ENCODE measurements around the gene PYGO2.

The PYGO2 gene

DNA sequence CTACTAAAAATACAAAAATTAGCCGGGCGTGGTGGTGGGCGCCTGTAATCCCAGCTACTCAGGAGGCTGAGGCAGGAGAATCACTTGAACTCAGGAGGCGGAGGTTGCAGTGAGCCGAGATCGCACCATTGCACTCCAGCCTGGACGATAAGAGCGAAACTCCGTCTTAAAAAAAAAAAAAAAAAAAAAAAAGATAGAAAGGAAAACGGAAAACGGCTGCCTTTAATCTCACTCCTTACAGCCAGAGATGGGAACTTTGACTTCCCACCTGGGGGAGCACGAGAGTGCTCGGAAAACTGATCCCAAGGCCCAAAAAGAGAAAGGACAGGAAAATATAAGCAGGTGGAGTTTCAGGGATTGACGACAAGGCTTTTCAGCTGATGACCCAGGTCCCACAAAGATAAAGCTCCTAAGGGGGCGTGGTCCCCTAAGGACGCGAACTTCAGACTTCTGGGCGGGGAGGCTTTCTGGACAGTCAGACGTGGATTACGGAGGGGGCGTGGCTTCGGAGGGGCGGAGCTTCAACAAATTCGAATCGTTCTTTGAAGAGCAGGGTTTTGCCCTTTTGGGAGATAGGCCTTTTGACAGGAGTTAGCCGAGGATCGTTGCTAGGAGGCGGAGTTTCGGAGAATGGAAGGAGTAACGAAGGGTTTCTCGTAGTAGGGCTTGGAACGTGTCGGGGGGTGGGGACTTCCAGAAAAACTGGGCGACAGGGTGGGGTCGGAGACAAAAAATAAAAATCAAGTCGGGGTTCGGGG is 11.9 kb upstream of the PYGO2 start:
- no peak for TF ChIP-seq SNAI2 (CRISPR knock-in tag; IDR thresholded peaks at IDR 0.05)
- TF ChIP-seq ARNTL (CRISPR knock-in tag; IDR thresholded peaks at IDR 0.05; ENCODE audit: borderline replicate concordance, low read depth), result no peak
- TF ChIP-seq PPARA (CRISPR knock-in tag; IDR thresholded peaks at IDR 0.05; ENCODE audit: borderline replicate concordance), result no peak
- TF ChIP-seq TOX (CRISPR knock-in tag; IDR thresholded peaks at IDR 0.05; ENCODE audit: borderline replicate concordance), result no peak
- no peak for TF ChIP-seq ESRRG (CRISPR knock-in tag; IDR thresholded peaks at IDR 0.05)
- TF ChIP-seq, protein P1, sequence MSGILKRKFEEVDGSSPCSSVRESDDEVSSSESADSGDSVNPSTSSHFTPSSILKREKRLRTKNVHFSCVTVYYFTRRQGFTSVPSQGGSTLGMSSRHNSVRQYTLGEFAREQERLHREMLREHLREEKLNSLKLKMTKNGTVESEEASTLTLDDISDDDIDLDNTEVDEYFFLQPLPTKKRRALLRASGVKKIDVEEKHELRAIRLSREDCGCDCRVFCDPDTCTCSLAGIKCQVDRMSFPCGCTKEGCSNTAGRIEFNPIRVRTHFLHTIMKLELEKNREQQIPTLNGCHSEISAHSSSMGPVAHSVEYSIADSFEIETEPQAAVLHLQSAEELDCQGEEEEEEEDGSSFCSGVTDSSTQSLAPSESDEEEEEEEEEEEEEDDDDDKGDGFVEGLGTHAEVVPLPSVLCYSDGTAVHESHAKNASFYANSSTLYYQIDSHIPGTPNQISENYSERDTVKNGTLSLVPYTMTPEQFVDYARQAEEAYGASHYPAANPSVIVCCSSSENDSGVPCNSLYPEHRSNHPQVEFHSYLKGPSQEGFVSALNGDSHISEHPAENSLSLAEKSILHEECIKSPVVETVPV (CRISPR knock-in tag; IDR thresholded peaks at IDR 0.05), result no peak
- no peak for TF ChIP-seq ISL1 (CRISPR knock-in tag; IDR thresholded peaks at IDR 0.05)
- TF ChIP-seq, protein P2, sequence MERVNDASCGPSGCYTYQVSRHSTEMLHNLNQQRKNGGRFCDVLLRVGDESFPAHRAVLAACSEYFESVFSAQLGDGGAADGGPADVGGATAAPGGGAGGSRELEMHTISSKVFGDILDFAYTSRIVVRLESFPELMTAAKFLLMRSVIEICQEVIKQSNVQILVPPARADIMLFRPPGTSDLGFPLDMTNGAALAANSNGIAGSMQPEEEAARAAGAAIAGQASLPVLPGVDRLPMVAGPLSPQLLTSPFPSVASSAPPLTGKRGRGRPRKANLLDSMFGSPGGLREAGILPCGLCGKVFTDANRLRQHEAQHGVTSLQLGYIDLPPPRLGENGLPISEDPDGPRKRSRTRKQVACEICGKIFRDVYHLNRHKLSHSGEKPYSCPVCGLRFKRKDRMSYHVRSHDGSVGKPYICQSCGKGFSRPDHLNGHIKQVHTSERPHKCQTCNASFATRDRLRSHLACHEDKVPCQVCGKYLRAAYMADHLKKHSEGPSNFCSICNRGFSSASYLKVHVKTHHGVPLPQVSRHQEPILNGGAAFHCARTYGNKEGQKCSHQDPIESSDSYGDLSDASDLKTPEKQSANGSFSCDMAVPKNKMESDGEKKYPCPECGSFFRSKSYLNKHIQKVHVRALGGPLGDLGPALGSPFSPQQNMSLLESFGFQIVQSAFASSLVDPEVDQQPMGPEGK (CRISPR knock-in tag; IDR thresholded peaks at IDR 0.05; ENCODE audit: borderline replicate concordance), result no peak
- peak; percentile 25 for ATAC-seq

DNA sequence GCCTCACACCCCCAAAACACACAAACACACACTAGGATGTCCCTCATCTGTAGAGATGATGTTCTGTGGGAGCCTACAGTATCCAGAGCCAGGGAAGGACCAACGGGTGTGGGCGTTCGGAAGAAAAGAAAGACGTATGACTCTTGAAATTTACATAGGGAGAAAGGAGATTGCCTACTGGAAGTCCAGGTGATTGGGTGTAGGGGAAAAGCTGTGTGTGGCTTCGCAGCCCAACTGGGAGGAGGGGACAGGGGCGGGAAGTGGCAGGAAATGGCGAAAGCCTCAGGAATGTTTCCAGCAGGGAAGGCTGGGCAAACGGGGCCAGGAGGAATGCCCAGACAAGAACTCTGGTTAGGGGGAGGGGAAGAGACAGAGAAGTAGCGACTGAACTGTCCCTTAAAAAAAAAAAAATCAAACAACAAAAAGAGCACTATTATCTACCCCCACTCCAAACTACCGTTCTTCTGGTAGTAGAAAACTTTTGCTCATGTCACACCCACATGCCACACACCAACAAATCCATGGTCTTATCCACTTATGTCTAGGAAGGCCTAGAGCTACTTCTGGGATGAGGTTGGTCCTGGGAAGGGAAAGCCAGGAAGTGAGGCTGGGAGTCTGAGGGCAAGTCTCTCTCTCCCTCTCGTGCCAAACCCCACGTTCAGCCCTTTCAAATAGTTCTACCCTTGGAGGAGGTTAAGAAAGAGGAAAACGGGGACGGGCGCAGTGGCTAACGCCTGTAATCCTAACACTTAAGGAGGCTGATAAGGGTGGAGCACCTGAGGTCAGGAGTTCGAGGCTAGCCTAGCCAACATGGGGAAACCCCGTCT is 11.1 kb upstream of the PYGO2 start:
- peak; percentile 36 for ATAC-seq
- TF ChIP-seq ISL1 (CRISPR knock-in tag; IDR thresholded peaks at IDR 0.05) (no peak), TCF4 (CRISPR knock-in tag; IDR thresholded peaks at IDR 0.05; ENCODE audit: borderline replicate concordance) (no peak), SNAI2 (CRISPR knock-in tag; IDR thresholded peaks at IDR 0.05) (no peak), CSDC2 (CRISPR knock-in tag; IDR thresholded peaks at IDR 0.05) (no peak), RARB (CRISPR knock-in tag; IDR thresholded peaks at IDR 0.05) (0 out of 2 replicates have a peak, but pooled peaks have one; percentile 3), BACH2 (CRISPR knock-in tag; IDR thresholded peaks at IDR 0.05; ENCODE audit: borderline replicate concordance) (no peak), TOX (CRISPR knock-in tag; IDR thresholded peaks at IDR 0.05; ENCODE audit: borderline replicate concordance) (peak; percentile 60; the same call in 1 of the 2 replicates), ZNF70 (CRISPR knock-in tag; IDR thresholded peaks at IDR 0.05) (no peak), PPARA (CRISPR knock-in tag; IDR thresholded peaks at IDR 0.05; ENCODE audit: borderline replicate concordance) (no peak), ARNTL (CRISPR knock-in tag; IDR thresholded peaks at IDR 0.05; ENCODE audit: borderline replicate concordance, low read depth) (no peak), ZFP30 (CRISPR knock-in tag; IDR thresholded peaks at IDR 0.05) (no peak), ZFP3 (CRISPR knock-in tag; IDR thresholded peaks at IDR 0.05) (no peak), OSR1 (CRISPR knock-in tag; IDR thresholded peaks at IDR 0.05) (0 out of 2 replicates have a peak, but pooled peaks have one; percentile 13), ESRRG (CRISPR knock-in tag; IDR thresholded peaks at IDR 0.05) (no peak), GLIS3 (CRISPR knock-in tag; IDR thresholded peaks at IDR 0.05) (no peak), ZNF565 (CRISPR knock-in tag; conservative IDR thresholded peaks at IDR 0.05; ENCODE audit: low read depth) (no peak), ZC3H10 (CRISPR knock-in tag; IDR thresholded peaks at IDR 0.05) (peak; percentile 30; the same call in 1 of the 2 replicates), ZNF8 (CRISPR knock-in tag; IDR thresholded peaks at IDR 0.05) (no peak)
- TF ChIP-seq, protein P2 (CRISPR knock-in tag; IDR thresholded peaks at IDR 0.05; ENCODE audit: borderline replicate concordance), result no peak
- TF ChIP-seq, protein P3, sequence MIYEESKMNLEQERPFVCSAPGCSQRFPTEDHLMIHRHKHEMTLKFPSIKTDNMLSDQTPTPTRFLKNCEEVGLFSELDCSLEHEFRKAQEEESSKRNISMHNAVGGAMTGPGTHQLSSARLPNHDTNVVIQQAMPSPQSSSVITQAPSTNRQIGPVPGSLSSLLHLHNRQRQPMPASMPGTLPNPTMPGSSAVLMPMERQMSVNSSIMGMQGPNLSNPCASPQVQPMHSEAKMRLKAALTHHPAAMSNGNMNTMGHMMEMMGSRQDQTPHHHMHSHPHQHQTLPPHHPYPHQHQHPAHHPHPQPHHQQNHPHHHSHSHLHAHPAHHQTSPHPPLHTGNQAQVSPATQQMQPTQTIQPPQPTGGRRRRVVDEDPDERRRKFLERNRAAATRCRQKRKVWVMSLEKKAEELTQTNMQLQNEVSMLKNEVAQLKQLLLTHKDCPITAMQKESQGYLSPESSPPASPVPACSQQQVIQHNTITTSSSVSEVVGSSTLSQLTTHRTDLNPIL (CRISPR knock-in tag; IDR thresholded peaks at IDR 0.05; ENCODE audit: low read depth), result no peak
- TF ChIP-seq, protein P1 (CRISPR knock-in tag; IDR thresholded peaks at IDR 0.05), result no peak
- TF ChIP-seq, protein P4, sequence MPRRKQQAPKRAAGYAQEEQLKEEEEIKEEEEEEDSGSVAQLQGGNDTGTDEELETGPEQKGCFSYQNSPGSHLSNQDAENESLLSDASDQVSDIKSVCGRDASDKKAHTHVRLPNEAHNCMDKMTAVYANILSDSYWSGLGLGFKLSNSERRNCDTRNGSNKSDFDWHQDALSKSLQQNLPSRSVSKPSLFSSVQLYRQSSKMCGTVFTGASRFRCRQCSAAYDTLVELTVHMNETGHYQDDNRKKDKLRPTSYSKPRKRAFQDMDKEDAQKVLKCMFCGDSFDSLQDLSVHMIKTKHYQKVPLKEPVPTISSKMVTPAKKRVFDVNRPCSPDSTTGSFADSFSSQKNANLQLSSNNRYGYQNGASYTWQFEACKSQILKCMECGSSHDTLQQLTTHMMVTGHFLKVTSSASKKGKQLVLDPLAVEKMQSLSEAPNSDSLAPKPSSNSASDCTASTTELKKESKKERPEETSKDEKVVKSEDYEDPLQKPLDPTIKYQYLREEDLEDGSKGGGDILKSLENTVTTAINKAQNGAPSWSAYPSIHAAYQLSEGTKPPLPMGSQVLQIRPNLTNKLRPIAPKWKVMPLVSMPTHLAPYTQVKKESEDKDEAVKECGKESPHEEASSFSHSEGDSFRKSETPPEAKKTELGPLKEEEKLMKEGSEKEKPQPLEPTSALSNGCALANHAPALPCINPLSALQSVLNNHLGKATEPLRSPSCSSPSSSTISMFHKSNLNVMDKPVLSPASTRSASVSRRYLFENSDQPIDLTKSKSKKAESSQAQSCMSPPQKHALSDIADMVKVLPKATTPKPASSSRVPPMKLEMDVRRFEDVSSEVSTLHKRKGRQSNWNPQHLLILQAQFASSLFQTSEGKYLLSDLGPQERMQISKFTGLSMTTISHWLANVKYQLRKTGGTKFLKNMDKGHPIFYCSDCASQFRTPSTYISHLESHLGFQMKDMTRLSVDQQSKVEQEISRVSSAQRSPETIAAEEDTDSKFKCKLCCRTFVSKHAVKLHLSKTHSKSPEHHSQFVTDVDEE (CRISPR knock-in tag; IDR thresholded peaks at IDR 0.05), result no peak
- TF ChIP-seq, protein P5, sequence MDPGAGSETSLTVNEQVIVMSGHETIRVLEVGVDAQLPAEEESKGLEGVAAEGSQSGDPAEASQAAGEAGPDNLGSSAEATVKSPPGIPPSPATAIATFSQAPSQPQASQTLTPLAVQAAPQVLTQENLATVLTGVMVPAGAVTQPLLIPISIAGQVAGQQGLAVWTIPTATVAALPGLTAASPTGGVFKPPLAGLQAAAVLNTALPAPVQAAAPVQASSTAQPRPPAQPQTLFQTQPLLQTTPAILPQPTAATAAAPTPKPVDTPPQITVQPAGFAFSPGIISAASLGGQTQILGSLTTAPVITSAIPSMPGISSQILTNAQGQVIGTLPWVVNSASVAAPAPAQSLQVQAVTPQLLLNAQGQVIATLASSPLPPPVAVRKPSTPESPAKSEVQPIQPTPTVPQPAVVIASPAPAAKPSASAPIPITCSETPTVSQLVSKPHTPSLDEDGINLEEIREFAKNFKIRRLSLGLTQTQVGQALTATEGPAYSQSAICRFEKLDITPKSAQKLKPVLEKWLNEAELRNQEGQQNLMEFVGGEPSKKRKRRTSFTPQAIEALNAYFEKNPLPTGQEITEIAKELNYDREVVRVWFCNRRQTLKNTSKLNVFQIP (CRISPR knock-in tag; IDR thresholded peaks at IDR 0.05; ENCODE audit: borderline replicate concordance, low read depth), result 0 out of 2 replicates have a peak, but pooled peaks have one; percentile 73

All from SK-N-SH treated with all-trans-retinoic acid at 6 μM for 48 hours (cell line).